ENCODE results near the gene RALGAPA1. TPM values are rescaled to one million over a fixed set of nuclear protein-coding genes. Genes with fewer than 3 reads are reported as not detected.

RALGAPA1 gene
- total RNA-seq, 1 experiment from 2014 or later, result 11.4 TPM

- Histone ChIP-seq H3K4me3 (ENCODE audit: insufficient read depth, low read depth, low read length) (no peak overlapping the region), H3K36me3 (replicated peaks; ENCODE audit: control insufficient read depth, insufficient read depth, low read length) (no peaks in the 10 kb centered on the region), H3K27me3 (ENCODE audit: control insufficient read depth, insufficient read depth, low read length) (no peaks in the 10 kb centered on the region)
- DNase-seq, result no peak
Observed at GRCh38 chr14:35715079-35715478, 94.0 kb downstream of the RALGAPA1 start.

- no peak overlapping the region for H3K4me3 ChIP-seq (ENCODE audit: insufficient read depth, low read depth, low read length)
- no peaks in the 10 kb centered on the region for H3K27me3 ChIP-seq (ENCODE audit: control insufficient read depth, insufficient read depth, low read length)
- H3K36me3 ChIP-seq (replicated peaks; ENCODE audit: control insufficient read depth, insufficient read depth, low read length), result no peaks in the 10 kb centered on the region
- no peak for DNase-seq
Observed at GRCh38 chr14:35712466-35712865, 96.6 kb downstream of the RALGAPA1 start.

GRCh38 chr14:35708062-35708461 lies 101.0 kb downstream of the RALGAPA1 start:
- Histone ChIP-seq H3K27me3 (ENCODE audit: control insufficient read depth, insufficient read depth, low read length) (no peaks in the 10 kb centered on the region), H3K4me3 (ENCODE audit: insufficient read depth, low read depth, low read length) (no peak overlapping the region), H3K36me3 (replicated peaks; ENCODE audit: control insufficient read depth, insufficient read depth, low read length) (no peaks in the 10 kb centered on the region)
- DNase-seq, result no peak

- H3K36me3 ChIP-seq (replicated peaks; ENCODE audit: control insufficient read depth, insufficient read depth, low read length), result no peaks in the 10 kb centered on the region
- H3K4me3 ChIP-seq (ENCODE audit: insufficient read depth, low read depth, low read length), result no peak overlapping the region
- no peaks in the 10 kb centered on the region for H3K27me3 ChIP-seq (ENCODE audit: control insufficient read depth, insufficient read depth, low read length)
- no peak for DNase-seq
Observed at GRCh38 chr14:35705636-35706035, 103.5 kb downstream of the RALGAPA1 start.

GRCh38 chr14:35704793-35705493 lies 104.2 kb downstream of the RALGAPA1 start:
- H3K4me3 ChIP-seq (ENCODE audit: insufficient read depth, low read depth, low read length), result no peak overlapping the region
- no peak for DNase-seq
- H3K27me3 ChIP-seq (ENCODE audit: control insufficient read depth, insufficient read depth, low read length), result no peaks in the 10 kb centered on the region
- no peaks in the 10 kb centered on the region for H3K36me3 ChIP-seq (replicated peaks; ENCODE audit: control insufficient read depth, insufficient read depth, low read length)

GRCh38 chr14:35701531-35701930 lies 107.6 kb downstream of the RALGAPA1 start:
- H3K36me3 ChIP-seq (replicated peaks; ENCODE audit: control insufficient read depth, insufficient read depth, low read length), result no peaks in the 10 kb centered on the region
- no peaks in the 10 kb centered on the region for H3K27me3 ChIP-seq (ENCODE audit: control insufficient read depth, insufficient read depth, low read length)
- no peak for DNase-seq
- H3K4me3 ChIP-seq (ENCODE audit: insufficient read depth, low read depth, low read length), result no peak overlapping the region

- no peaks in the 10 kb centered on the region for H3K36me3 ChIP-seq (replicated peaks; ENCODE audit: control insufficient read depth, insufficient read depth, low read length)
- no peak for DNase-seq
- no peaks in the 10 kb centered on the region for H3K27me3 ChIP-seq (ENCODE audit: control insufficient read depth, insufficient read depth, low read length)
- H3K4me3 ChIP-seq (ENCODE audit: insufficient read depth, low read depth, low read length), result no peak overlapping the region
Observed at GRCh38 chr14:35699791-35700444, 109.2 kb downstream of the RALGAPA1 start.

- Histone ChIP-seq H3K27me3 (ENCODE audit: control insufficient read depth, insufficient read depth, low read length) (no peaks in the 10 kb centered on the region), H3K36me3 (replicated peaks; ENCODE audit: control insufficient read depth, insufficient read depth, low read length) (no peaks in the 10 kb centered on the region)
- no peak for DNase-seq
Observed at GRCh38 chr14:35696575-35696974, 112.5 kb downstream of the RALGAPA1 start.

GRCh38 chr14:35696119-35696518 lies 113.0 kb downstream of the RALGAPA1 start:
- no peaks in the 10 kb centered on the region for H3K27me3 ChIP-seq (ENCODE audit: control insufficient read depth, insufficient read depth, low read length)
- H3K36me3 ChIP-seq (replicated peaks; ENCODE audit: control insufficient read depth, insufficient read depth, low read length), result no peaks in the 10 kb centered on the region
- DNase-seq, result no peak
- H3K4me3 ChIP-seq (ENCODE audit: insufficient read depth, low read depth, low read length), result no peak overlapping the region

More at GRCh38 chr14:35696575-35696974, 112.5 kb downstream of the RALGAPA1 start:
- no peak overlapping the region for H3K4me3 ChIP-seq (ENCODE audit: insufficient read depth, low read depth, low read length)

- no peak overlapping the region for H3K4me3 ChIP-seq (ENCODE audit: insufficient read depth, low read depth, low read length)
- H3K36me3 ChIP-seq (replicated peaks; ENCODE audit: control insufficient read depth, insufficient read depth, low read length), result no peaks in the 10 kb centered on the region
- no peaks in the 10 kb centered on the region for H3K27me3 ChIP-seq (ENCODE audit: control insufficient read depth, insufficient read depth, low read length)
- no peak for DNase-seq
Observed at GRCh38 chr14:35695647-35696046, 113.4 kb downstream of the RALGAPA1 start.

GRCh38 chr14:35695072-35695471 lies 114.0 kb downstream of the RALGAPA1 start:
- no peak for DNase-seq
- no peak overlapping the region for H3K4me3 ChIP-seq (ENCODE audit: insufficient read depth, low read depth, low read length)
- H3K27me3 ChIP-seq (ENCODE audit: control insufficient read depth, insufficient read depth, low read length), result no peaks in the 10 kb centered on the region
- no peaks in the 10 kb centered on the region for H3K36me3 ChIP-seq (replicated peaks; ENCODE audit: control insufficient read depth, insufficient read depth, low read length)

GRCh38 chr14:35689000-35689460 lies 120.1 kb downstream of the RALGAPA1 start:
- DNase-seq, result no peak
- Histone ChIP-seq H3K27me3 (ENCODE audit: control insufficient read depth, insufficient read depth, low read length) (no peaks in the 10 kb centered on the region), H3K4me3 (ENCODE audit: insufficient read depth, low read depth, low read length) (no peak overlapping the region), H3K36me3 (replicated peaks; ENCODE audit: control insufficient read depth, insufficient read depth, low read length) (no peaks in the 10 kb centered on the region)

- Histone ChIP-seq H3K4me3 (ENCODE audit: insufficient read depth, low read depth, low read length) (no peak overlapping the region), H3K27me3 (ENCODE audit: control insufficient read depth, insufficient read depth, low read length) (no peaks in the 10 kb centered on the region), H3K36me3 (replicated peaks; ENCODE audit: control insufficient read depth, insufficient read depth, low read length) (no peaks in the 10 kb centered on the region)
- DNase-seq, result no peak
Observed at GRCh38 chr14:35688126-35688826, 120.8 kb downstream of the RALGAPA1 start.

GRCh38 chr14:35687335-35687939 lies 121.7 kb downstream of the RALGAPA1 start:
- H3K36me3 ChIP-seq (replicated peaks; ENCODE audit: control insufficient read depth, insufficient read depth, low read length), result no peaks in the 10 kb centered on the region
- DNase-seq, result peak; percentile 10
- H3K27me3 ChIP-seq (ENCODE audit: control insufficient read depth, insufficient read depth, low read length), result no peaks in the 10 kb centered on the region
- H3K4me3 ChIP-seq (ENCODE audit: insufficient read depth, low read depth, low read length), result no peak overlapping the region

Measured in H7 (cell line).